Calu3 (cell line): Measurements from ENCODE around the gene SCFD2. TPM values are rescaled to one million over a fixed set of nuclear protein-coding genes. Genes with fewer than 3 reads are reported as not detected.

Experiments
- BruUV-seq: library from RNA; stranded (reverse); fragments of 400-500 nt; replicated peaks from 2 replicates; lab custom pipeline; 2021; lab: Mats Ljungman, UMichigan
- CTCF ChIA-PET: fragments of 300-600 bp; sonication (Branson Sonifier 250); formaldehyde crosslinking; loops from one replicate; lab custom pipeline; 2022; ENCODE audit warnings: antibody characterized with exemption; lab: Charles Lee
- DNase-seq: peaks from one replicate; pipeline ENCODE4 v3.0.0; 2022
- H3K27ac Mint-ChIP-seq: one replicate; pipeline ENCODE4 v1.8.0; 2022; ENCODE audit warnings: mixed read lengths; ENCODE audit not compliant: unreplicated experiment
- H3K27me3 Mint-ChIP-seq: one replicate; pipeline ENCODE4 v1.8.0; 2022; ENCODE audit warnings: mixed read lengths; ENCODE audit not compliant: unreplicated experiment
- H3K36me3 Mint-ChIP-seq: one replicate; pipeline ENCODE4 v1.8.0; 2022; ENCODE audit warnings: mild to moderate bottlenecking, moderate library complexity, mixed read lengths; ENCODE audit not compliant: insufficient read depth, unreplicated experiment
- H3K4me1 Mint-ChIP-seq: one replicate; pipeline ENCODE4 v1.8.0; 2022; ENCODE audit warnings: mild to moderate bottlenecking, low read depth, mixed read lengths; ENCODE audit not compliant: unreplicated experiment
- H3K4me3 Mint-ChIP-seq: one replicate; pipeline ENCODE4 v1.8.0; 2022; ENCODE audit warnings: mild to moderate bottlenecking, low read depth, moderate library complexity, mixed read lengths; ENCODE audit not compliant: unreplicated experiment
- H3K9me3 Mint-ChIP-seq: one replicate; pipeline ENCODE4 v1.8.0; 2022; ENCODE audit warnings: low read depth, mixed read lengths; ENCODE audit not compliant: unreplicated experiment
- CTCF ChIP-seq: fragments of 200-600 bp; IDR thresholded peaks from one replicate; pipeline ENCODE4 v1.8.0; 2022; ENCODE audit warnings: antibody characterized with exemption; ENCODE audit not compliant: unreplicated experiment
- intact Hi-C: fragments of 100-400 bp; cut with micrococcal nuclease; formaldehyde crosslinking; loops from one replicate; pipeline ENCODE4 v1.10.0; 2022; ENCODE audit not compliant: unreplicated experiment
- total RNA-seq: library from RNA; stranded (reverse); gene quantifications from 2 replicates; pipeline ENCODE4 v1.2.3, GENCODE V29; 2022

Gene SCFD2
- total RNA-seq, 1 experiment from 2014 or later: 16.7 TPM

DNA sequence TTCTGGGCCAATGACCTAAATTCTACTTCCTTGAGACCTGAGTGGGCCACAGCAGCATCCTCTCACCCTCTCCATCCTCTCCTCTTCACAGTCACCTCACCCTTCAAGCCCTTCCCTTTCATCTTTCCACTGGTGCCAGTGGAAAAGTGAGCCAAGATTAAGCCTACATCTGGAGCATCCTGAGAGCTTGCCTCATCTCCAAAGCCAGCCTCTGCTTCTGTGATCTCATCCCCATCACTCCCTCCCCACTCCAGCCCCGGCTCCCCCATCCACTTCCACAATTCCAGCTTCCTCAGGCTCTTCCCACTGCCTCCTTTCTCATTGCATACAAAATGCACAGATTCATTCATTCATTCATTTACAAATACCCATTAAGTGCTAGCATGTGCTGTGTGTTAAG is 513.8 kb downstream of the SCFD2 start:
- Mint-ChIP-seq H3K27ac (no peak overlapping the region), H3K4me1 (peaks cover 32% of the 10 kb centered on the region), H3K4me3 (no peak overlapping the region), H3K9me3 (no peaks in the 10 kb centered on the region), H3K36me3 (no peaks in the 10 kb centered on the region), H3K27me3 (no peaks in the 10 kb centered on the region)
- intact Hi-C loops: no loop called here
- BruUV-seq: no TSS peak
- no peak for DNase-seq
- TF ChIP-seq CTCF: no peak
- CTCF ChIA-PET: no interaction called here

DNA sequence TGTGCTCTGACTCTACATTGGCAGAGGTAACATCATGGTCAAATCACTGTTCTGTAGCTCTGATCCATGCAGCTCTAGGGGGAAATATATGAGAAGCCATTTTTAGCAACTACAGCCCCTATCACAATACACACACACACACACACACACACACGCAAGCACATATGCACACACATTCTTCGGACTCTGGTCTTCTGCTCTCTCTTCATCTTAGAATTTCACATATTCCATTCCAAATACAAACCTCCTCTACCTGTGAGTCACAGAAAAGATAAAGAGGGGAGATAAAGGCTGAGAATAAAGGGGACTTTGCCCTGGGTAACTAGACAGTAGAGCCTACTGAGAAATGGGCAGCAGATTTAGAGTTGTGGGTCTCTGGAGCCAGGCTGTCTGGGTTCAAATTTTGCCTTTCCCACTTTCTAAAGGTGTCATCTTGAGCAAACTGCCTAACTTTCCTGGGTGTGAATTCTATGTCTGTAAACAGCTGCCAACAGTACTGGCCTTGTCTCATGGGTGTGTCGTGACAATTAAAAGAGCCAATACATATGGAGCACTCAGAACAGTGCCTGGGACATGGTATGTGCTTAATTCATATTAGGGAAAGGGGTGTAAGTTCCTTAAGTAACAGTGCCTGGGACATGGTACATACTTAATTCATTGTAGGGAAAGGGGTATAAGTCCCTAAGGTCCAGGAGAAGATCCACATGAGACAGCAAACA is 515.3 kb downstream of the SCFD2 start:
- H3K4me1 Mint-ChIP-seq: peaks cover 32% of the 10 kb centered on the region
- H3K4me3 Mint-ChIP-seq: no peak overlapping the region
- no peaks in the 10 kb centered on the region for H3K36me3 Mint-ChIP-seq
- CTCF ChIA-PET: interaction anchor here (0.7 kb wide), 1 partner anchor 16 kb away, joined by 3 read pairs; no protein-coding TSS in a partner anchor
- no peak overlapping the region for H3K27ac Mint-ChIP-seq
- TF ChIP-seq CTCF: no peak
- no peak for DNase-seq
- H3K9me3 Mint-ChIP-seq: no peaks in the 10 kb centered on the region
- H3K27me3 Mint-ChIP-seq: no peaks in the 10 kb centered on the region
- no TSS peak for BruUV-seq
- intact Hi-C loops: no loop called here

DNA sequence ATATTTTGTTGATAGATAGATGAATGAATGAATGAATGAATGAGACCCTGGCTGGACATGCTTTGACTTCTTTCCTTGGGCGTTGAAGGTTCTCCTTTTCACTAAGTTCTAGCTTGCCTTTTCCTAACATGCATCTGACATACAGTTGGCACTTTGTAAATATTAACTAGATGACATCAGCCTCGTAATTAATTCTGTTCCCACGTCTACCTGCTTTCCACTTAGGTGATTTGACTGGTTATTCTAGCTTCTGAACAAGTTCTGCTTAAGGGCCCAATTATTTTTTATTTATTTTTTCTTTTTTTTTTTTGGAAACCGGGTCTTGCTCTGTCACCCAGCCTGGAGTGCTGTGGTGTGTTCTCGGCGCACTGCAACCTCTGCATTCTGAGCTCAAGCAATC is 517.6 kb downstream of the SCFD2 start:
- TF ChIP-seq CTCF: no peak
- Mint-ChIP-seq H3K4me1 (peaks cover 32% of the 10 kb centered on the region), H3K27ac (no peak overlapping the region), H3K36me3 (no peaks in the 10 kb centered on the region), H3K27me3 (no peaks in the 10 kb centered on the region), H3K9me3 (no peaks in the 10 kb centered on the region), H3K4me3 (no peak overlapping the region)
- DNase-seq: no peak
- no TSS peak for BruUV-seq
- CTCF ChIA-PET: no interaction called here
- intact Hi-C loops: loop anchor here (10.0 kb wide), 1 partner anchor 67 kb away; no protein-coding TSS in a partner anchor

- Mint-ChIP-seq H3K9me3 (no peaks in the 10 kb centered on the region), H3K4me3 (no peak overlapping the region), H3K4me1 (peaks cover 32% of the 10 kb centered on the region), H3K36me3 (no peaks in the 10 kb centered on the region), H3K27me3 (no peaks in the 10 kb centered on the region), H3K27ac (no peak overlapping the region)
- TF ChIP-seq CTCF: no peak
- no TSS peak for BruUV-seq
- intact Hi-C loops: loop anchor here (10.0 kb wide), 1 partner anchor 68 kb away; no protein-coding TSS in a partner anchor
- DNase-seq: no peak
- CTCF ChIA-PET: no interaction called here
Observed at GRCh38 chr4:52846502-52846901, 519.4 kb downstream of the SCFD2 start.
